K562 (cell line): ENCODE measurements around the gene NR1D2. TPM values are rescaled to one million over a fixed set of nuclear protein-coding genes. Genes with fewer than 3 reads are reported as not detected.

Experiments
- GABPB1 ChIP-seq: sonication (generic); formaldehyde crosslinking; IDR thresholded peaks from 2 replicates; pipeline ENCODE4 v1.8.0; 2022; ENCODE audit warnings: mild to moderate bottlenecking, missing genetic modification reagents
- HDAC1 ChIP-seq, 2 experiments: fragments of 450-650 bp; IDR thresholded peaks; 2 replicates each; pipeline ENCODE4 v1.6.1; 2016 to 2017; ENCODE audit warnings: inconsistent platforms in 1 of 2, mild to moderate bottlenecking in 1 of 2, moderate library complexity in 1 of 2
- ZHX1 ChIP-seq: fragments of 150-350 bp; conservative IDR thresholded peaks from 2 replicates; pipeline ENCODE4 v1.6.1; 2014; ENCODE audit warnings: low read length
- ZNF12 ChIP-seq: sonication (generic); formaldehyde crosslinking; IDR thresholded peaks from 2 replicates; pipeline ENCODE4 v1.4.0; 2020; ENCODE audit warnings: mild to moderate bottlenecking, missing genetic modification reagents
- ZNF655 ChIP-seq: fragments of 250-450 bp; sonication (Bioruptor Pico); IDR thresholded peaks from 2 replicates; pipeline ENCODE4 v1.5.0; 2021
- polyA plus RNA-seq, 8 experiments: library from polyadenylated mRNA; depleted of rRNA in 4 of 8; stranded (reverse) in 5 of 8; unstranded in 3 of 8; fragments of >200 nt; fragmentation: Nextera tagmentation in 2 of 8; fragmentation: Illumina TruSeq in 1 of 8; extraction: Ambion mirVana in 2 of 8; extraction: Trizol in 1 of 8; gene quantifications; 2 replicates each; pipeline versions ENCODE4 v1.2.1 to v1.2.3, GENCODE V29; 2011 to 2014; ENCODE audit warnings: inconsistent platforms in 1 of 8, missing spikeins in 1 of 8
- total RNA-seq, 7 experiments: library from RNA; depleted of rRNA in 6 of 7; stranded (reverse); fragments of >200 nt in 6 of 7; fragmentation: Illumina TruSeq in 2 of 7; extraction: Trizol in 2 of 7; gene quantifications; 2 replicates each; pipeline versions ENCODE4 v1.2.1 to v1.2.3, GENCODE V29; 2011 to 2021; ENCODE audit warnings: low replicate concordance in 1 of 7
- TF ChIP-seq, protein P1 (sequence below): fragments of 450-650 bp; IDR thresholded peaks from 2 replicates; pipeline ENCODE4 v1.7.1; 2018; ENCODE audit warnings: mild to moderate bottlenecking, low read depth; ENCODE audit not compliant: partially characterized antibody
- TF ChIP-seq, protein P2 (sequence below), 2 experiments: fragments of 450-650 bp; IDR thresholded peaks; 2 replicates each; pipeline ENCODE4 v1.6.1; 2016; ENCODE audit warnings: mild to moderate bottlenecking in 2 of 2, borderline replicate concordance in 1 of 2, low read depth in 1 of 2, moderate library complexity in 1 of 2

Gene NR1D2
- total and polyA plus RNA-seq, 9 of the 15 experiments (the other 6 are each of a cell fraction or from before 2014, with no cell fraction given): 1.2 to 5.5 (median 2.9) TPM

GRCh38 chr3:23945913-23946687, 1.0 kb downstream of the NR1D2 start (continued):
- TF ChIP-seq HDAC1 (IDR thresholded peaks at IDR 0.05) (peak in 1 of 2 experiments; percentile 95; a peak in 2 of 4 replicates), ZNF655 (CRISPR knock-in tag) (no peak), ZHX1 (no peak), GABPB1 (CRISPR knock-in tag) (peak; percentile 60; the same call in 1 of the 2 replicates), ZNF12 (CRISPR knock-in tag) (no peak; the same call in 1 of the 2 replicates)
- TF ChIP-seq, protein P1, sequence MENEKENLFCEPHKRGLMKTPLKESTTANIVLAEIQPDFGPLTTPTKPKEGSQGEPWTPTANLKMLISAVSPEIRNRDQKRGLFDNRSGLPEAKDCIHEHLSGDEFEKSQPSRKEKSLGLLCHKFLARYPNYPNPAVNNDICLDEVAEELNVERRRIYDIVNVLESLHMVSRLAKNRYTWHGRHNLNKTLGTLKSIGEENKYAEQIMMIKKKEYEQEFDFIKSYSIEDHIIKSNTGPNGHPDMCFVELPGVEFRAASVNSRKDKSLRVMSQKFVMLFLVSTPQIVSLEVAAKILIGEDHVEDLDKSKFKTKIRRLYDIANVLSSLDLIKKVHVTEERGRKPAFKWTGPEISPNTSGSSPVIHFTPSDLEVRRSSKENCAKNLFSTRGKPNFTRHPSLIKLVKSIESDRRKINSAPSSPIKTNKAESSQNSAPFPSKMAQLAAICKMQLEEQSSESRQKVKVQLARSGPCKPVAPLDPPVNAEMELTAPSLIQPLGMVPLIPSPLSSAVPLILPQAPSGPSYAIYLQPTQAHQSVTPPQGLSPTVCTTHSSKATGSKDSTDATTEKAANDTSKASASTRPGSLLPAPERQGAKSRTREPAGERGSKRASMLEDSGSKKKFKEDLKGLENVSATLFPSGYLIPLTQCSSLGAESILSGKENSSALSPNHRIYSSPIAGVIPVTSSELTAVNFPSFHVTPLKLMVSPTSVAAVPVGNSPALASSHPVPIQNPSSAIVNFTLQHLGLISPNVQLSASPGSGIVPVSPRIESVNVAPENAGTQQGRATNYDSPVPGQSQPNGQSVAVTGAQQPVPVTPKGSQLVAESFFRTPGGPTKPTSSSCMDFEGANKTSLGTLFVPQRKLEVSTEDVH: peak; percentile 53
- TF ChIP-seq, protein P2, sequence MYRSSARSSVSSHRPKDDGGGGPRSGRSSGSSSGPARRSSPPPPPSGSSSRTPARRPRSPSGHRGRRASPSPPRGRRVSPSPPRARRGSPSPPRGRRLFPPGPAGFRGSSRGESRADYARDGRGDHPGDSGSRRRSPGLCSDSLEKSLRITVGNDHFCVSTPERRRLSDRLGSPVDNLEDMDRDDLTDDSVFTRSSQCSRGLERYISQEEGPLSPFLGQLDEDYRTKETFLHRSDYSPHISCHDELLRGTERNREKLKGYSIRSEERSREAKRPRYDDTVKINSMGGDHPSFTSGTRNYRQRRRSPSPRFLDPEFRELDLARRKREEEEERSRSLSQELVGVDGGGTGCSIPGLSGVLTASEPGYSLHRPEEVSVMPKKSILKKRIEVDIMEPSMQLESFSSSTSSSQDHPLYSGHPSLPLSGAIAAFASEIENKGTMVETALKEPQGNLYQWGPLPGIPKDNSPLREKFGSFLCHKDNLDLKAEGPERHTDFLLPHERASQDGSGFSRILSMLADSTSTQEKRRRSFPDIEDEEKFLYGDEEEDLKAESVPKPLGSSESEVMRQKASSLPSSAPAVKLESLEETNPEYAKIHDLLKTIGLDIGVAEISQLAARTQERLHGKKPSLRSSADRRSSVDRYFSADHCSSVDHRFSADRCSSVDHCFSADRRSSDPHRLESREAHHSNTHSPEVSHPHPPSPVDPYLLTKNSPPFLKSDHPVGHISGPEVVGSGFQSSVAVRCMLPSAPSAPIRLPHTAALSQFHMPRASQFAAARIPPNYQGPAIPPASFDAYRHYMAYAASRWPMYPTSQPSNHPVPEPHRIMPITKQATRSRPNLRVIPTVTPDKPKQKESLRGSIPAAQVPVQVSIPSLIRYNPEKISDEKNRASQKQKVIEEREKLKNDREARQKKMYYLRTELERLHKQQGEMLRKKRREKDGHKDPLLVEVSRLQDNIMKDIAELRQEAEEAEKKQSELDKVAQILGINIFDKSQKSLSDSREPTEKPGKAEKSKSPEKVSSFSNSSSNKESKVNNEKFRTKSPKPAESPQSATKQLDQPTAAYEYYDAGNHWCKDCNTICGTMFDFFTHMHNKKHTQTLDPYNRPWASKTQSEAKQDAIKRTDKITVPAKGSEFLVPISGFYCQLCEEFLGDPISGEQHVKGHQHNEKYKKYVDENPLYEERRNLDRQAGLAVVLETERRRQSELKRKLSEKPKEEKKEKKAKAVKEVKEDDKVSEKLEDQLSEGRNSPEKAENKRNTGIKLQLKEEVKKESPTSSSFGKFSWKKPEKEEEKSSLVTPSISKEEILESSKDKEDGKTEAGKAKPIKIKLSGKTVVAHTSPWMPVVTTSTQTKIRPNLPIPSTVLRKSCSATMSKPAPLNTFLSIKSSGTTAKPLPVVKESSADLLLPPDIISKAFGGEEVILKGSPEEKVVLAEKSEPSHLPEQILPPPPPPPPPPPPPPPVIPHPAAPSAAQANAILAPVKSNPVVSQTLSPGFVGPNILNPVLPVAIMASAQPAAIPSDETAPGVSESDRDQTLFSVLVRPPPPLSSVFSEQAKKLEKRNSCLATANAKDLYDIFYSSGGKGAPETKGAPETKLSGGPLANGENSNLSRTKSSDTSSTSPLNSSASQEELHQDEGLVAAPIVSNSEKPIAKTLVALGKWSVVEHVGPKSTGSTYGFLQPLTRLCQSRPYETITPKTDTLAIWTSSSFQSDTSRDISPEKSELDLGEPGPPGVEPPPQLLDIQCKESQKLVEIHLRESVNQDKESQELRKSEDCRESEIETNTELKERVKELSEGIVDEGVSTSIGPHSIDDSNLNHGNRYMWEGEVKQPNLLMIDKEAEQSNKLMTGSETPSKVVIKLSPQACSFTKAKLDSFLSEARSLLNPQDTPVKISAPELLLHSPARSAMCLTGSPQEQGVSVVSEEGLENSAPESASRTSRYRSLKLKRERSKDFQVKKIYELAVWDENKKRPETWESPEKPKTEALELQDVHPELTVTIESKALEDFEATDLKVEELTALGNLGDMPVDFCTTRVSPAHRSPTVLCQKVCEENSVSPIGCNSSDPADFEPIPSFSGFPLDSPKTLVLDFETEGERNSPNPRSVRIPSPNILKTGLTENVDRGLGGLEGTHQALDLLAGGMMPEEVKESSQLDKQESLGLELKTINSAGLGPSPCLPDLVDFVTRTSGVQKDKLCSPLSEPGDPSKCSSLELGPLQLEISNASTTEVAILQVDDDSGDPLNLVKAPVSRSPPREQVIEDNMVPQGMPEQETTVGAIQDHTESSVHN (IDR thresholded peaks at IDR 0.05; ENCODE audit: borderline replicate concordance in 1 of 2, low read depth in 1 of 2): peak in 1 of 2 experiments; percentile 81; a peak in 2 of 4 replicates
